ENCODE results near the gene CARD11. TPM values are rescaled to one million over a fixed set of nuclear protein-coding genes. Genes with fewer than 3 reads are reported as not detected.

CARD11 gene
- 1 to 10 TPM in 1 of 12 donors, under 1 TPM in 9, not detected in 2; 0.14 to 1.9 (median 0.33) TPM for polyA plus RNA-seq (ENCODE audit: insufficient read length in 12 of 12)
- long read RNA-seq, donor 1, result 0 reads
- long read RNA-seq, donor 2, result 0 reads
- long read RNA-seq, donor 3, result 0 reads
- long read RNA-seq, donor 4, result 0 reads
- long read RNA-seq, donor 5, result 0 reads
- long read RNA-seq, donor 6, result 0 reads
- long read RNA-seq, donor 7, result 0 reads
- long read RNA-seq, donor 8, result 0 reads
- long read RNA-seq, donor 9, result 0 reads
- long read RNA-seq, donor 10, result 0 reads
- long read RNA-seq, donor 11, result 0 reads

DNA sequence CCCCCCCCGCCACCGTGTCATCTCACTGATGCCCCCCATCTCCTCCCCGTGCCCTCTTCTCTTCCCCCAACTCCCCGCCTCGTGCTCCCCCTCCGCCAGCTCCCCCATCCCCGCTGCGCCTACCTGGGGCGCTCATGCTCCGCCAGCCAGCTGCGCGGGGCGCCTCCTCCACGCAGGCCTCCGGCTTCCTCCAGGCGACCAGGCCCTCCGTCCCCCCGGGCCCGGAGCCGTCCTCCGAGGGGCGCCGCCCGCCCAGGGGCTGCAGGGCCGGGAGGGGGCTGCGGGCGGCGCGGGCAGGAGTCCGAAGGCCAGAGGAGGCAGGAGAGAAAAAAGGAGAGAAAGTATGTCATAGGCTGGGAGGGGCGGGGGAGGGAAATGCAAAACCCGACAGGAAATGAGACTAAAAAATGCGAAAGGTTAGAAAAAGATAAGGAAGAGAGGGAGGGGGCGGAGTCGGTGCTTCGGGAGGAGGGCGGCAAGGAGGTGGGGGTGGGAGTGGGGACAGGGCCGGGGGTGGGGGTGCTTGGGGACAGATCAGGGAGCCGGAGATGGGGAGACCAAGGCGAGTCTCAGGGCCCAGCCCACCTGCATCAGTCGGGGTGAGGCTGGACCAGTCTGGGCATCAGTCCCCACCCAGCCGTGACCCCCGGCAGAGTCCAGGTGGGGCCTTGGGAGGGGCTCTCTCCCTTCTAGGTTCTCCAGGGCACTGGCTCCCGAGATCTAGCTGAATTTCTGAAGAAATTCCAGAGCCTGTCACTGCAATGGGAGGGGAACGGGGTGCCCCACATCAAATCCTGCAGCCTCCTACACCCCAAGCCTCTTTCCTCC lies at the start of gene CARD11:
Gene CARD11, minus strand, starts transcription at position 324 of the 828 bp plus-strand sequence. CDS start 85,361 bp downstream, outside the sequence.
- DNase-seq, result no peak

DNA sequence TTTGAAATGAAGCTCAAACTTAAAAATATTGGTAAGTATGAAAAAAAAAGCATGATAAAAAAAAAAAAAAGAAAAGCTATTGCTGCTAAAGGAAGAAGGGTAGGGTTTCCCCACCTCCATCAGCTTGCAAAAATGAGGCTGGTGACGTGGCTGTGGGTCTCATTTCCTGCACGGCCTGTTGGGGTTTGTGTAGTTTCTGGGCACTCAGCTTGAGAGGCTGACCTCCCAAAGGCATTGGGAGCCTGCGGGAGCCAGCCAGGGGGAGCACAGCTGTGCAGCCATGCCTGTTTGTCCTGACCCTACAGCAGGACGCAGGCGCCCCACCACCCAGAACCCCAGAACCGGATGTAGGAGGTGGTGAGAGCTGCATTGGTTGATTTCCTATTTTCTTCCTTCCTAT lies 48.8 kb upstream of the CARD11 start:
- no peak for DNase-seq

DNA sequence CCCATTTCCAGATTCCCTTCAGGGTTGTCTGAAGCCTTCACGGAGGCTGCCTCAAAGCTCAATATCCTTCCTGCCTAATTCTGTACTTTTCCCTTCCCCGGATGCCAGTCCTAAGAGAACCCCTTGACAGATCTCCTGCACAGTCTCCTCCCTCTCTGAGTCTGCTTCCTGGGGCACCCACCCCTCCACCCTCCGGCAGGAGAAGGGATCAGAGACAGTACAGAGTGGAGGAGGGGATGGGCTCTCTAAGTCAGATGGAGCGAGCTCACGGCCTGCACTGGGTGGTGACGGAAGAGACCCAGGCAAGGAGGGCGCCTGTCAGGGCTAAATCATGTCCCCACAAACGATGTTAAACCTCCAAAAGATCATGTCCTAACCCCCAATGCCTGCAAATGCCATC lies 48.0 kb upstream of the CARD11 start:
- no peak for DNase-seq

GRCh38 chr7:3089493-3089892 lies 45.8 kb upstream of the CARD11 start:
- no peak for DNase-seq

- no peak for DNase-seq
These were observed 43.6 kb upstream of the CARD11 start for GRCh38 chr7:3087243-3087755.

- DNase-seq, result no peak
These were observed 39.7 kb upstream of the CARD11 start for GRCh38 chr7:3083350-3083749.

GRCh38 chr7:3082831-3083230 lies 39.2 kb upstream of the CARD11 start:
- no peak for DNase-seq

DNA sequence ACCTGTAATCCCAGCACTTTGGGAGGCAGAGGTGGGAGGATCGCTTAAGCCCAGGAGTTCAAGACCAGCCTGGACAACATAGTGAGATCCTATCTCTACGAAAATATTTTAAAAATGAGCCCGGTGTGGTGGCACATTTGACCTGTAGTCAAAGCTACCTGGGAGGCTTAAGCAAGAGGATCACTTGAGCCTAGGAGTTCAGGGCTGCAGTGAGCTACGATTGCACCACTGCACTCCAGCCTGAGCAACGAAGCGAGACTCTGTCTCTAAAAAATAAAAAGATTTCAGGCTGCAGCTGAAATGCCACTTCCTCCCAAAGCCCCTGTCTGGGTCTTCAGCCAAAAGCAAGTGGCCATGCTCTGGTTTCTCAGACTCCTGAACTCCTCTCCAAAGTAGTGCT lies 38.7 kb upstream of the CARD11 start:
- no peak for DNase-seq

DNA sequence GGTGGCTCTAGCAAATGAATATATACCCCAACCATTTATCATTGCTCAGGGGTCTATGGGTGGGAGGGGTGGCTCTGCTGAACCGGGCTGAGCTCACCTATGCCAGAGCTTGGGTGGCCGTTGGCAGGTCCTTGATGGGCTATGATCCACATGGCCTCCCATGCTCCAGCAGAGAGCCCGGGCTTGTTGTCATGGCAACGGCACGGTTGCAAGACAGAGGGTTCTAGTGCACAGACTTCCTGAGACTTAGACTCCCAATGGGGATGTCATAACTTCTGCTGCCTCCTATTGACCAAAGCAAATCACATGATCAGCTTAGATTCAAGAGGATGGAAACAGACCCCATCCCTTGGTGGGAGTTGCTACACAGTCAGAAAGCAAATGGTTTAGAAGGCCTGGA lies 36.4 kb upstream of the CARD11 start:
- no peak for DNase-seq

DNA sequence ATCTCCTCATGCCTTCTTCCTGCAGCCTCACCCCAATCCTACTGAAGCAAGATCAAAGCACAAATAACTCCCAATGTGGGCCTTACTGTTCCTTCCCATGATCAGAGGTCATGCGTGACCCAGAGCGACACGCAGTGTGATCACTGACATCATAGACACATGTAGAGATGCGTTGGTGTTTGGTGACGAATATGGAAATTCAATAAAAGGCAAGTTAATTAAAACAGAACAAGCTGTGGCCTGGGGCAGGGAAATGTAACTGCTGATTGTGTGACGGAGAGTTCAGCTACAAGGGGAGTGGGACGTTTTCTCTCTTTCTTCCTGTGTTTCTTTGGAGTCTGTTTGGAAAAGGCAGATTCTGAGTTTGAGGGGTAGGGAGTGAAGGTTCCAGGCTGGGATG lies 34.8 kb upstream of the CARD11 start:
- DNase-seq, result no peak

- no peak for DNase-seq
These were observed 33.0 kb upstream of the CARD11 start for GRCh38 chr7:3076700-3077099.

DNA sequence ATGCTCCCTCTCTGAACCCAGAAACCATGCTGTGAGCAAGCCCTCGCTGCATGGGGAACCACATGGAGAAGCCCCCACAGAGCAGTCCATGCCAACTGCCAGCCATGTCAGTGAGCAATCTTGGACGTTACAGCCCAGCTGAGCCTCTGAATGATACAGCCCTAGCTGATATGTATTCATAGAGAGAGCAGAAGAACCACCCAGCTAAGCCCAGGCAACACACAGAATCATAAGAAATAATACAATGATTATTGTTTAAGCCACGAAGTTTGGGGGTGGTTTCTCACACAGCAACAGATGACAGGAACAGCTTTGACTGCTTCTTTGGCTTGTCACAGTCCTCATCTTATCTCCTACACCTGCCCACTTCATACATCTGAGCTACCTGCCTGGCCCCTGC lies 32.5 kb upstream of the CARD11 start:
- no peak for DNase-seq

GRCh38 chr7:3075441-3075840 lies 31.8 kb upstream of the CARD11 start:
- DNase-seq, result no peak

GRCh38 chr7:3074459-3074821 lies 30.8 kb upstream of the CARD11 start:
- DNase-seq, result no peak

- no peak for DNase-seq
These were observed 30.2 kb upstream of the CARD11 start for GRCh38 chr7:3073763-3074458.

DNA sequence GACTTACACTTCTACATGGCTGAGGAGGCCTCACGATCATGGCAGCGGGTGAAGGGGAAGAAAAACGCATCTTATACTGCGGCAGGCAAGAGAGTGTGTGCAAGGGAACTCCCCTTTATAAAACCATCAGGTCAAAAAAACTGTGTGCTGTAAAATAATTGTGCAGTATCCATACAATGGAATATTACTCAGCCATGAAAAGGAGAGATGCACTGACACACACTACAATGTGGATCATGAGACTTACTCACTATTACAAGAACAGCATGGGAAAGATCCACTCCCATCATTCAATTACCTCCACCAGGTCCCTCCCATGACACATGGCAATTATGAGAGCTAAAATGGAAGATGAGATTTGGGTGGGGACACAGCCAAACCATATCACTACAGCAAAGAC lies 27.2 kb upstream of the CARD11 start:
- DNase-seq, result no peak

GRCh38 chr7:3069771-3070449 lies 26.2 kb upstream of the CARD11 start:
- DNase-seq, result no peak

GRCh38 chr7:3068530-3068929 lies 24.9 kb upstream of the CARD11 start:
- no peak for DNase-seq

GRCh38 chr7:3067606-3068380 lies 24.1 kb upstream of the CARD11 start:
- DNase-seq, result no peak

DNA sequence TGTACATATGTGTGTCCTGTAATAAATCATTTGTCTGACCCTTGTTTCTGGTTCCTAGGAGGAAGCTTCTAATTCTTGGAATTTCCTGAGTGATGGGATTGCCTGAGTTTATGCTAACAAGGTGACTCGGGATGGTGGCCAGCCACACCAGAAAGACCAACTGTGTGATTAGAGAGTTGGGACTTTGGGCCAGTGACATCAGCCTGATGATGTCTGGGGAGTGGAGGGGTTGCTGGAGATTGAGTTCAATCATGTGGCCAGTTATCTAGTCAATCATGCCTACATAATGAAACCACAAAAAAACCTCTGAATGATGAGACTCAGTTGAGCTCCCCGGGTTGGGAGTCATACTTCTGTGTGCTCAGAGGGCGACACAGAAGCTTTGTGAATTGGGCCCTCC lies 23.5 kb upstream of the CARD11 start:
- no peak for DNase-seq

DNA sequence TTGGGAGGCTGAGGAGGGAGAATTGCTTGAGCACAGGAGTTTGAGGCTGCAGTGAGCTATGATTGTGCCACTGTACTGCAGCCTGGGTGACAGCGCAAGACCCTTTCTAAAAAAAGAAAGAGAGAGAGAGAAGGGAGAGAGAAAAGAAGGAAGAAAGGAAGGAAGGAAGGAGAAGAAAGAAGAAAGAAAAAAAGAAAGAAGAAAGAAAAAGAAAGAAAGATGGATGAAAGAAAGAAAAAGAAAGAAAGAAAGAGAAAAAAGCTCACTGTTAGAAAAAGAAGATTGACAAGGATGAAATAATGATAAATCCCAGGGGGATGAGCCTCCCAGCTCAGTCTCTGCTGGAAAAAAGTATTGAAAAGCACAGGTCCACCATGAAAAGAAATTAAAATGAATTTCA lies 22.8 kb upstream of the CARD11 start:
- no peak for DNase-seq

Measured in muscle of arm (tissue), 14 donors.